ENCODE data around the gene CPNE1. TPM values are rescaled to one million over a fixed set of nuclear protein-coding genes. Genes with fewer than 3 reads are reported as not detected.
A peak's percentile ranks its signal among the peaks of the same experiment; 100 is the strongest.

CPNE1 gene
- total RNA-seq, 1 donor from 2014 or later = 293 TPM

DNA sequence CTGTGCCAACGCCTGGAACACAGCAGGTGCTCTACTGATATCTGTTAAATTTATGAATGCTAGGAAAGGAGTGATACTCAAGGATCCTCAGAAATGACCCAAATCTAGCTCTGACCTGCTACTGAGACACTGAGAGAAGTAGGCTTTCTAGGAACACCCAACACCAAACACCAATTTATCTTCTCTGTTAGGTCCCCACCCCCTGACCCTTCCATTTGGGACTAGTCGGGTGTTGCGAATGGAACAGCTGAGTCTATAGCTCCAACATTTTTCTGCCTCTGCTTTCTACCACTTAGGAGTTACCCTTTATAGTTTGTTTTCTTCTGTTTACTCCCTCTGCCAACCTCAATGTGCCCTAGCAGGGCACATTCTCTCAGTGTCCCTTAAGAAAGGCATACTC is 24.0 kb downstream of the CPNE1 start:
- no peak for DNase-seq (ENCODE audit: low spot score, unreplicated experiment)
- Mint-ChIP-seq H3K9me3 (ENCODE audit: low read depth) (no peaks in the 10 kb centered on the region), H3K27ac (peak overlapping the region; percentile 39), H3K36me3 (ENCODE audit: insufficient read depth) (peaks cover 2% of the 10 kb centered on the region), H3K4me1 (ENCODE audit: low read depth) (peaks cover 8% of the 10 kb centered on the region), H3K4me3 (ENCODE audit: low read depth) (no peak overlapping the region), H3K27me3 (no peaks in the 10 kb centered on the region)
- TF ChIP-seq, protein P1, sequence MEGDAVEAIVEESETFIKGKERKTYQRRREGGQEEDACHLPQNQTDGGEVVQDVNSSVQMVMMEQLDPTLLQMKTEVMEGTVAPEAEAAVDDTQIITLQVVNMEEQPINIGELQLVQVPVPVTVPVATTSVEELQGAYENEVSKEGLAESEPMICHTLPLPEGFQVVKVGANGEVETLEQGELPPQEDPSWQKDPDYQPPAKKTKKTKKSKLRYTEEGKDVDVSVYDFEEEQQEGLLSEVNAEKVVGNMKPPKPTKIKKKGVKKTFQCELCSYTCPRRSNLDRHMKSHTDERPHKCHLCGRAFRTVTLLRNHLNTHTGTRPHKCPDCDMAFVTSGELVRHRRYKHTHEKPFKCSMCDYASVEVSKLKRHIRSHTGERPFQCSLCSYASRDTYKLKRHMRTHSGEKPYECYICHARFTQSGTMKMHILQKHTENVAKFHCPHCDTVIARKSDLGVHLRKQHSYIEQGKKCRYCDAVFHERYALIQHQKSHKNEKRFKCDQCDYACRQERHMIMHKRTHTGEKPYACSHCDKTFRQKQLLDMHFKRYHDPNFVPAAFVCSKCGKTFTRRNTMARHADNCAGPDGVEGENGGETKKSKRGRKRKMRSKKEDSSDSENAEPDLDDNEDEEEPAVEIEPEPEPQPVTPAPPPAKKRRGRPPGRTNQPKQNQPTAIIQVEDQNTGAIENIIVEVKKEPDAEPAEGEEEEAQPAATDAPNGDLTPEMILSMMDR (IDR thresholded peaks at IDR 0.05; ENCODE audit: unreplicated experiment) = no peak

DNA sequence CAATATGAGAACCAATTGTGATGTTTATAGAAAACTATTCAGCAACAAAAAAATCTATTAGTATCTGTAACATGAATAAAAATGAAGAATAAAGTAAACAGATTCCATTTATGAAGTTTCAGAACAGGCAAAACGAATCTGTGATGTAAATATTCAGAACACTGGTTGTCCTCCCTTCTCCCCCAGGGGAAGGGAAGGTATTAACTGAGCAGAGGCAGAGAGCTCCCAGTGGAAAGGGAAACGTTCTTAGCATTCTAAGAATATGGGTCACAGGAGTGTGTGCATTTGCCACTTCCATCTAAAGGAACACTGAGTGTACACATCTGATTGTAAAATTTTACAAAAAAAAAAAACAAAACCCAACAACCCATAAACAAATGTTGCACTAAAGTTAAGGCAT is 25.9 kb downstream of the CPNE1 start:
- H3K36me3 Mint-ChIP-seq (ENCODE audit: insufficient read depth) = peaks cover 2% of the 10 kb centered on the region
- no peak overlapping the region for H3K4me3 Mint-ChIP-seq (ENCODE audit: low read depth)
- H3K27ac Mint-ChIP-seq = no peak overlapping the region

DNA sequence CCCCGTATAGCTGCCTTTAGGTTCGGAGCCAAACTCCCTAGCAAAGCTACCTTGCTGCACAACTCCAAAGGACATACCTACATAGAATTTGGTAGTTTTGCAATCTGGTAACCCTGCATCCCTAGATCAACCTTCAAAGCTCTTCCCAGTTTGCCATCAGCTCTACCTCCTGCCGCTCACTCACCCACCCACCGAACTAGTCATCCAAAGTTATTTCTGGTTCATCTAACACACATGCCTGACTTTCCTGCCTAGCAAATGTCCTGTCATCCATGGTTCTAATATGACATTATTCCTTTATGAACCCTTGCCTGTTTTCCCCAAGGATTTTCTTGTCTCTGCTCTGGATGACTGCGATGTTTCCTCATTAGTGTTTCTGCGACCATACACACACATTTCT is 27.4 kb downstream of the CPNE1 start:
- Mint-ChIP-seq H3K9me3 (ENCODE audit: low read depth) (no peaks in the 10 kb centered on the region), H3K36me3 (ENCODE audit: insufficient read depth) (peaks cover 3% of the 10 kb centered on the region), H3K27ac (no peak overlapping the region), H3K4me3 (ENCODE audit: low read depth) (no peak overlapping the region), H3K27me3 (no peaks in the 10 kb centered on the region), H3K4me1 (ENCODE audit: low read depth) (peaks cover 13% of the 10 kb centered on the region)
- DNase-seq (ENCODE audit: low spot score, unreplicated experiment) = no peak
- TF ChIP-seq, protein P1 (IDR thresholded peaks at IDR 0.05; ENCODE audit: unreplicated experiment) = no peak

More for the DNA sequence above, 25.9 kb downstream of the CPNE1 start:
- TF ChIP-seq, protein P1 (IDR thresholded peaks at IDR 0.05; ENCODE audit: unreplicated experiment) = no peak
- H3K27me3 Mint-ChIP-seq = no peaks in the 10 kb centered on the region
- H3K4me1 Mint-ChIP-seq (ENCODE audit: low read depth) = peaks cover 13% of the 10 kb centered on the region
- no peak for DNase-seq (ENCODE audit: low spot score, unreplicated experiment)
- H3K9me3 Mint-ChIP-seq (ENCODE audit: low read depth) = no peaks in the 10 kb centered on the region

DNA sequence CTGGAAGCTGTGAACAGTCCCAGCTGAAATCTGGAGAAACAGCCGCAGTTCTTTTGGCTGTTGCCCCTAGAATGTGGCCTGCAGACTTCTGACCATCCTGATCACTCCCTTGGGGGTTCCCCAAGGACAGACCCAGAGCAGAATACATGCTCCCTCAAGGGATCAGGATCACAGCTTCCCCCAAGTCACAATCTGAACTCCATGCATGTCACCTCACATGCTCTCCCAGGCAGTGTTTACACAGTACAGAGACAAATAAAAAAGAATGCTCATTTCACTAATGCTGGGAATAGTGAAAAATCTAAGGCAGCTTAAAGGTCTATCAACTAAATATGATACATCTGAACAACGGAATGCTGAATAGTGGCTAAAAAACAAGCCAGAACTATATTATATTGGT is 28.6 kb downstream of the CPNE1 start:
- TF ChIP-seq, protein P1 (IDR thresholded peaks at IDR 0.05; ENCODE audit: unreplicated experiment) = no peak
- Mint-ChIP-seq H3K27ac (peak overlapping the region; percentile 51), H3K9me3 (ENCODE audit: low read depth) (no peaks in the 10 kb centered on the region), H3K4me1 (ENCODE audit: low read depth) (peaks cover 13% of the 10 kb centered on the region), H3K4me3 (ENCODE audit: low read depth) (no peak overlapping the region), H3K36me3 (ENCODE audit: insufficient read depth) (peaks cover 3% of the 10 kb centered on the region), H3K27me3 (no peaks in the 10 kb centered on the region)
- no peak for DNase-seq (ENCODE audit: low spot score, unreplicated experiment)

DNA sequence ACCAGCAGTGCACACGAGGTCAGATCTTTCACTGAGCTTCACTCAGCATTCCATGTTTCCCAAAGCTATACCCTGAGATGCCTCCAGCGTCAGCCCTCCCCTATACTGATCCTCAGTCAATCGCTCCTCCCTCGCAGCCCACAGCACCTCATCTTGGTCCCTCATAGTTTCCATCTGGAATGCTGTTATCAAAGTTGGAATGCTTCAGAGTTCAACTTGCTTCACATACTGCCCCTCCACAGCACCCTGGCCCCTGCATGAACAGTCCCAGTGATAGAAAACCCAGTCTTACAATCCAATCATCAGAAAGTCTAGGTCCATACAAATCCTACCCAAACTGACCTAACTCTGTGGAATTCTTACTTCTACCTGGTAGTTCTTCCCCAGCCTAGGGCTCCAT is 29.0 kb downstream of the CPNE1 start:
- DNase-seq (ENCODE audit: low spot score, unreplicated experiment) = no peak
- Mint-ChIP-seq H3K9me3 (ENCODE audit: low read depth) (no peaks in the 10 kb centered on the region), H3K27ac (peak overlapping the region; percentile 51), H3K4me3 (ENCODE audit: low read depth) (no peak overlapping the region), H3K4me1 (ENCODE audit: low read depth) (peaks cover 13% of the 10 kb centered on the region), H3K27me3 (no peaks in the 10 kb centered on the region), H3K36me3 (ENCODE audit: insufficient read depth) (peaks cover 3% of the 10 kb centered on the region)
- TF ChIP-seq, protein P1 (IDR thresholded peaks at IDR 0.05; ENCODE audit: unreplicated experiment) = no peak
